HEK293 (cell line): ENCODE results near the gene CACNB4.
A peak's percentile ranks its signal among the peaks of the same experiment; 100 is the strongest.

ENCODE experiments used
- CTCF ChIA-PET: fragments of 350-600 bp; formaldehyde crosslinking; extraction: SDS; loops from one replicate; lab custom pipeline; 2021; ENCODE audit warnings: antibody characterized with exemption; lab: Yijun Ruan, JAX
- POLR2A ChIA-PET: fragments of 300-600 bp; formaldehyde crosslinking; extraction: SDS; loops from one replicate; lab custom pipeline; 2020; ENCODE audit warnings: antibody characterized with exemption, inconsistent platforms; lab: Yijun Ruan, JAX
- H3K27ac ChIP-seq: fragments of 200-500 bp; sonication (Bioruptor generic); 2 replicates; pipeline ENCODE4 v1.5.1; 2014; ENCODE audit warnings: low read depth, low read length, control low read depth, inconsistent platforms; ENCODE audit errors: extremely low read depth
- H3K36me3 ChIP-seq, 2 experiments: fragments of 200-500 bp in 1 of 2; sonication (Bioruptor generic) in 1 of 2; 1 replicate in 1 of 2; 2 replicates in 1 of 2; pipeline ENCODE4 v1.5.1; 2014 to 2017; ENCODE audit warnings: inconsistent platforms in 2 of 2, low read length in 2 of 2; ENCODE audit not compliant: control insufficient read depth in 2 of 2, insufficient read depth in 1 of 2
- H3K4me1 ChIP-seq: fragments of 200-500 bp; sonication (Bioruptor generic); 2 replicates; pipeline ENCODE4 v1.5.1; 2014; ENCODE audit warnings: mild to moderate bottlenecking, low read length, inconsistent platforms; ENCODE audit not compliant: control insufficient read depth, insufficient read depth
- H3K4me3 ChIP-seq: 2 replicates; pipeline ENCODE4 v1.5.1; 2011; ENCODE audit warnings: low read depth, mild to moderate bottlenecking, control low read depth, low read length, moderate library complexity
- H3K9me3 ChIP-seq: fragments of 200-500 bp; sonication (Bioruptor generic); 2 replicates; pipeline ENCODE4 v1.5.1; 2014; ENCODE audit warnings: low read depth, low read length, inconsistent platforms; ENCODE audit not compliant: control insufficient read depth, insufficient read depth
- GLI2 ChIP-seq: fragments of 450-650 bp; formaldehyde crosslinking; IDR thresholded peaks from 2 replicates; pipeline ENCODE4; 2017; ENCODE audit warnings: missing biosample characterization, missing genetic modification characterization, low read depth, borderline replicate concordance
- KLF16 ChIP-seq: fragments of 450-650 bp; formaldehyde crosslinking; IDR thresholded peaks from 2 replicates; pipeline ENCODE4 v1.5.1; 2017; ENCODE audit warnings: missing biosample characterization, missing genetic modification characterization
- SCRT1 ChIP-seq: fragments of 450-650 bp; formaldehyde crosslinking; IDR thresholded peaks from 2 replicates; pipeline ENCODE4 v1.5.1; 2016; ENCODE audit warnings: missing biosample characterization, missing genetic modification characterization, borderline replicate concordance
- SETDB1 ChIP-seq: IDR thresholded peaks from one replicate; pipeline ENCODE4 v1.6.1; 2017; ENCODE audit warnings: mild to moderate bottlenecking, low read length, moderate library complexity, mixed read lengths; ENCODE audit not compliant: insufficient read length
- ZIC2 ChIP-seq: fragments of 450-650 bp; formaldehyde crosslinking; IDR thresholded peaks from 2 replicates; pipeline ENCODE4 v1.5.1; 2016; ENCODE audit warnings: missing biosample characterization, missing genetic modification characterization
- ZNF140 ChIP-seq: fragments of 450-650 bp; formaldehyde crosslinking; IDR thresholded peaks from 2 replicates; pipeline ENCODE4 v1.5.1; 2016; ENCODE audit warnings: missing biosample characterization, missing genetic modification characterization
- ZNF146 ChIP-seq: fragments of 450-650 bp; formaldehyde crosslinking; IDR thresholded peaks from 2 replicates; pipeline ENCODE4 v1.5.1; 2016; ENCODE audit warnings: missing biosample characterization, missing genetic modification characterization
- ZNF155 ChIP-seq: fragments of 450-650 bp; formaldehyde crosslinking; IDR thresholded peaks from 2 replicates; pipeline ENCODE4 v1.5.1; 2016; ENCODE audit warnings: missing biosample characterization, missing genetic modification characterization
- ZNF16 ChIP-seq: fragments of 450-650 bp; formaldehyde crosslinking; IDR thresholded peaks from 2 replicates; pipeline ENCODE4 v1.5.1; 2016; ENCODE audit warnings: low read depth, missing biosample characterization, missing genetic modification characterization
- ZNF354C ChIP-seq: fragments of 450-650 bp; formaldehyde crosslinking; IDR thresholded peaks from 2 replicates; pipeline ENCODE4 v1.5.1; 2016; ENCODE audit warnings: missing biosample characterization, missing genetic modification characterization, low read depth, borderline replicate concordance
- ZNF391 ChIP-seq: fragments of 450-650 bp; formaldehyde crosslinking; IDR thresholded peaks from 2 replicates; pipeline ENCODE4 v1.5.1; 2016; ENCODE audit warnings: low read depth, missing biosample characterization, missing genetic modification characterization, borderline replicate concordance
- ZNF501 ChIP-seq: fragments of 450-650 bp; formaldehyde crosslinking; IDR thresholded peaks from 2 replicates; pipeline ENCODE4 v1.5.1; 2016; ENCODE audit warnings: missing biosample characterization, missing genetic modification characterization
- ZNF510 ChIP-seq: fragments of 450-650 bp; formaldehyde crosslinking; IDR thresholded peaks from 2 replicates; pipeline ENCODE4 v1.5.1; 2018; ENCODE audit warnings: mild to moderate bottlenecking, missing genetic modification characterization, missing biosample characterization; ENCODE audit not compliant: insufficient replicate concordance
- ZNF629 ChIP-seq: fragments of 450-650 bp; formaldehyde crosslinking; IDR thresholded peaks from 2 replicates; pipeline ENCODE4 v1.5.1; 2017; ENCODE audit warnings: missing biosample characterization, missing genetic modification characterization
- ZNF701 ChIP-seq: fragments of 450-650 bp; formaldehyde crosslinking; IDR thresholded peaks from 2 replicates; pipeline ENCODE4 v1.5.1; 2016; ENCODE audit warnings: missing biosample characterization, missing genetic modification characterization
- ZNF747 ChIP-seq: fragments of 450-650 bp; formaldehyde crosslinking; IDR thresholded peaks from 2 replicates; pipeline ENCODE4 v1.5.1; 2016; ENCODE audit warnings: missing biosample characterization, missing genetic modification characterization
- ZNF76 ChIP-seq: fragments of 450-650 bp; formaldehyde crosslinking; IDR thresholded peaks from 2 replicates; pipeline ENCODE4; 2016; ENCODE audit warnings: low read depth, missing biosample characterization, missing genetic modification characterization, borderline replicate concordance
- ZNF776 ChIP-seq: fragments of 450-650 bp; formaldehyde crosslinking; IDR thresholded peaks from 2 replicates; pipeline ENCODE4 v1.5.0; 2017; ENCODE audit warnings: missing biosample characterization, missing genetic modification characterization, borderline replicate concordance
- TF ChIP-seq, protein P1 (sequence below): fragments of 450-650 bp; formaldehyde crosslinking; IDR thresholded peaks from 2 replicates; pipeline ENCODE4 v1.5.1; 2016; ENCODE audit warnings: missing biosample characterization, missing genetic modification characterization, low read depth
- TF ChIP-seq, protein P2 (sequence below): fragments of 450-650 bp; formaldehyde crosslinking; IDR thresholded peaks from 2 replicates; pipeline ENCODE4 v1.5.1; 2016; ENCODE audit warnings: missing biosample characterization, missing genetic modification characterization
- TF ChIP-seq, protein P3 (sequence below): fragments of 450-650 bp; formaldehyde crosslinking; IDR thresholded peaks from 2 replicates; pipeline ENCODE4 v1.5.1; 2016; ENCODE audit warnings: missing biosample characterization, missing genetic modification characterization

CACNB4 gene

DNA sequence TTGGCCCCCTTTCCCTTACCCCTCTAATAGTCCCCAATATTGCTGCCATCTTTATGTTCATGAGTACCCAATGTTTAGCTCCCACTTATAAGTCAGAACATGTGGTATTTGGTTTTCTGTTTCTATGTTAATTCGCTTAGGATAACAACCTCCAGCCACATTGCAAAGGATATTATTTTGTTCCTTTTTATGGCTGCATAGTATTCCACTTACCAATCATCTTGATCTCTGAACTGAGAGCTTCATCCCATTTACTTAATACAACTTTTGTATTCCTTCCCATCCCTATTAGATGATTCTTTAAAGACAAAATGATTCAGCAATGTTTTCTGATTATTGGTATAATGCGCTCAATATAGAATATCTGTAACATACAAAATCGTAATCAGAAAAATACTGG, 307.3 kb downstream of the CACNB4 start:
- H3K36me3 ChIP-seq: peaks cover 0 to 26% of the 10 kb centered on the region in 2 experiments; a peak in 1 of 3 replicates
- H3K4me1 ChIP-seq: no peaks in the 10 kb centered on the region
- H3K9me3 ChIP-seq: no peaks in the 10 kb centered on the region
- TF ChIP-seq ZNF146: peak; percentile 81
- no peak for TF ChIP-seq ZNF391 (tag by site-specific recombination)
- TF ChIP-seq SETDB1: no peak
- POLR2A ChIA-PET: no interaction called here
- H3K27ac ChIP-seq: no peak overlapping the region
- H3K4me3 ChIP-seq: no peak overlapping the region
- CTCF ChIA-PET: interaction anchor here (0.6 kb wide), 1 partner anchor 196 kb away, joined by 3 read pairs; no protein-coding TSS in a partner anchor

DNA sequence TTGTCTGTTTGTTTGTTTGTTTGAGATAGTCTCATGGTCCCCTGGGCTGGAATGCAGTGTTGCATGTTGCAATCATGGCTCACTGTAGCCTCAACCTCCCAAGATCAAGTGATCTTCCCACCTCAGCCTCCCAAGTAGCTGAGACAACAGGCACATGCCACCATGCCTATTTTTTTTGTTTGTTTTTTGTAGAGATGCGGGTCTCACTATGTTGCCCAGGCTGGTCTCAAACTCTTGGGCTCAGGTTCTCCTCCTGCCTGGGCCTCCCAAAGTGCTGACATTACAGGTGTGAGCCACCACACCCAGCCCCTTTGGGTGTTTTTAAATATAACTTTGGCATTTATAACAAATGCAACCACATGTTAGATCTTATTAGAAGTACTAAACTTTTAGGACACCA, 308.2 kb downstream of the CACNB4 start:
- Histone ChIP-seq H3K36me3 (peaks cover 0 to 30% of the 10 kb centered on the region in 2 experiments; a peak in 1 of 3 replicates), H3K9me3 (no peaks in the 10 kb centered on the region), H3K4me3 (no peak overlapping the region), H3K27ac (no peak overlapping the region), H3K4me1 (no peaks in the 10 kb centered on the region)
- ChIA-PET CTCF (no interaction called here), POLR2A (no interaction called here)
- TF ChIP-seq ZNF701 (tag by site-specific recombination): no peak
- no peak for TF ChIP-seq ZNF76 (tag by site-specific recombination)
- TF ChIP-seq, protein P1, sequence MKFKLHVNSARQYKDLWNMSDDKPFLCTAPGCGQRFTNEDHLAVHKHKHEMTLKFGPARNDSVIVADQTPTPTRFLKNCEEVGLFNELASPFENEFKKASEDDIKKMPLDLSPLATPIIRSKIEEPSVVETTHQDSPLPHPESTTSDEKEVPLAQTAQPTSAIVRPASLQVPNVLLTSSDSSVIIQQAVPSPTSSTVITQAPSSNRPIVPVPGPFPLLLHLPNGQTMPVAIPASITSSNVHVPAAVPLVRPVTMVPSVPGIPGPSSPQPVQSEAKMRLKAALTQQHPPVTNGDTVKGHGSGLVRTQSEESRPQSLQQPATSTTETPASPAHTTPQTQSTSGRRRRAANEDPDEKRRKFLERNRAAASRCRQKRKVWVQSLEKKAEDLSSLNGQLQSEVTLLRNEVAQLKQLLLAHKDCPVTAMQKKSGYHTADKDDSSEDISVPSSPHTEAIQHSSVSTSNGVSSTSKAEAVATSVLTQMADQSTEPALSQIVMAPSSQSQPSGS (tag by site-specific recombination): no peak
- TF ChIP-seq ZNF747 (tag by site-specific recombination): no peak
- no peak for TF ChIP-seq GLI2 (tag by site-specific recombination)
- TF ChIP-seq ZNF155 (tag by site-specific recombination): no peak
- TF ChIP-seq, protein P2, sequence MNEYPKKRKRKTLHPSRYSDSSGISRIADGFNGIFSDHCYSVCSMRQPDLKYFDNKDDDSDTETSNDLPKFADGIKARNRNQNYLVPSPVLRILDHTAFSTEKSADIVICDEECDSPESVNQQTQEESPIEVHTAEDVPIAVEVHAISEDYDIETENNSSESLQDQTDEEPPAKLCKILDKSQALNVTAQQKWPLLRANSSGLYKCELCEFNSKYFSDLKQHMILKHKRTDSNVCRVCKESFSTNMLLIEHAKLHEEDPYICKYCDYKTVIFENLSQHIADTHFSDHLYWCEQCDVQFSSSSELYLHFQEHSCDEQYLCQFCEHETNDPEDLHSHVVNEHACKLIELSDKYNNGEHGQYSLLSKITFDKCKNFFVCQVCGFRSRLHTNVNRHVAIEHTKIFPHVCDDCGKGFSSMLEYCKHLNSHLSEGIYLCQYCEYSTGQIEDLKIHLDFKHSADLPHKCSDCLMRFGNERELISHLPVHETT (tag by site-specific recombination): no peak
- TF ChIP-seq, protein P3, sequence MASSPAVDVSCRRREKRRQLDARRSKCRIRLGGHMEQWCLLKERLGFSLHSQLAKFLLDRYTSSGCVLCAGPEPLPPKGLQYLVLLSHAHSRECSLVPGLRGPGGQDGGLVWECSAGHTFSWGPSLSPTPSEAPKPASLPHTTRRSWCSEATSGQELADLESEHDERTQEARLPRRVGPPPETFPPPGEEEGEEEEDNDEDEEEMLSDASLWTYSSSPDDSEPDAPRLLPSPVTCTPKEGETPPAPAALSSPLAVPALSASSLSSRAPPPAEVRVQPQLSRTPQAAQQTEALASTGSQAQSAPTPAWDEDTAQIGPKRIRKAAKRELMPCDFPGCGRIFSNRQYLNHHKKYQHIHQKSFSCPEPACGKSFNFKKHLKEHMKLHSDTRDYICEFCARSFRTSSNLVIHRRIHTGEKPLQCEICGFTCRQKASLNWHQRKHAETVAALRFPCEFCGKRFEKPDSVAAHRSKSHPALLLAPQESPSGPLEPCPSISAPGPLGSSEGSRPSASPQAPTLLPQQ (tag by site-specific recombination): no peak
- TF ChIP-seq ZNF776: no peak
- TF ChIP-seq KLF16 (tag by site-specific recombination): no peak
- no peak for TF ChIP-seq ZIC2 (tag by site-specific recombination)
- TF ChIP-seq ZNF354C (tag by site-specific recombination): no peak
- TF ChIP-seq SCRT1 (tag by site-specific recombination): no peak
- no peak for TF ChIP-seq ZNF629 (tag by site-specific recombination)
- no peak for TF ChIP-seq ZNF140 (tag by site-specific recombination)
- TF ChIP-seq ZNF501 (tag by site-specific recombination): no peak
- no peak for TF ChIP-seq ZNF510 (tag by site-specific recombination)
- no peak for TF ChIP-seq ZNF16 (tag by site-specific recombination)
